ENCODE results near the gene DLG4. TPM values are rescaled to one million over a fixed set of nuclear protein-coding genes. Genes with fewer than 3 reads are reported as not detected.
"Not testable (repeated sequence)": the region's sequence is repeated elsewhere in the genome, so short reads cannot be mapped to it uniquely, and the experiment has no call there.

The DLG4 gene
- total RNA-seq, 1 donor from 2014 or later, result 16.0 TPM

DNA sequence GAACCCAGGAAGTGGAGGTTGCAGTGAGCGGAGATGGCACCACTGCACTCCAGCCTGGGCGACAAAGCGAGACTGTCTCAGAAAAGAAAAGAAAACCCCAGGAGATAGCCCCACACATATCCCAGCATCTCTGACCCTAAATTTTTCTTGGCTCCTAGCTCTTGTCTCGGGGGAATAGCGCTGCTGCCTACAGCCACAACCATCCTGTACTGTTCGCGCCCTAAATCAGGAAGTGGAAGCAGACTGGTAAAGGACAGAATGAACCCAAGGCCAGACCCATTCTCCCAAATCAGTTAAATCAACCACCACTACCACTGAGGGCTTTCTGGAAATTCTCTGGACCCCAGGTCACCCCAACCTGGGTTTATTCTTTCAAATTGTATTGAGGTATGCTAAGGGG lies 30.2 kb upstream of the DLG4 start:
- no peak for DNase-seq (ENCODE audit: low spot score)

DNA sequence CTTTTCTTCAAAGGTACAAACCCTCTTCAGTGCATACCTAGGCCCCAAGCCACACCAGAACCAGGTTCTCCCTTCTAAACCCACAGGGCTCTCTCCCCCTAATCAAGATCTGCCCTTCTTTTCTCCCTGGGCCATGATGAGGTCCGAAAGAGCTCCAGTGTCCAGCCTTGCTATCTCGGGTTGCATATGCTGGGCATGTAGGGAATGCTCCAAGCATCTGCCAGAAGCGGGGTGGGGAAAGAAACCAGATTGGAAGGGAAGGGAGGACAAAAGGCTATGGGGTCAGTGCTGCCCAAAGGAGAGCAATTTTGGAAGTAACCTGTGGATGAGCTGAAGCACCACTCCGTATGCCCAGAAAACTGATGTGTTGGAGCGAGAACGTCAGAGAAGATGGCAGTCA lies 29.6 kb upstream of the DLG4 start:
- DNase-seq (ENCODE audit: low spot score), result no peak

DNA sequence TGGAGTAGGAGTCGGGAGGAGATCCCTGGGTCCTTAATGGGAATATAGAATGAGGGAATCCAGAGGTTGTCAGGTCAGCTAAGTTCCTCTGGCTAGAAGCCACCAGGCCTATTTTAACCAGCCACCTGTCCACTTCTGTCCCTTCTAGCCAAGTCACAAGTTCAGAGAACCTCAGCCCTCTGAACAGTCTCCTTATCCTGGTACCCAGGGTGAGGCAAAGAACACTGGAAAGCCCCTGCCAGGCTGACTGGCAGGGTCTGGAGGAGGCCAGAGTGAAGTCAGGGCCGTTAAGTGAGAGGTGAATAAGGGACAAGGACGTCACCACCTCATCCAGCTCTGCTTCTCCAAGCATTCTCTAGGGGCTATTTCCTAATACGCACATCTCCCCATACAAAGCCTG lies 29.2 kb upstream of the DLG4 start:
- DNase-seq (ENCODE audit: low spot score), result no peak

DNA sequence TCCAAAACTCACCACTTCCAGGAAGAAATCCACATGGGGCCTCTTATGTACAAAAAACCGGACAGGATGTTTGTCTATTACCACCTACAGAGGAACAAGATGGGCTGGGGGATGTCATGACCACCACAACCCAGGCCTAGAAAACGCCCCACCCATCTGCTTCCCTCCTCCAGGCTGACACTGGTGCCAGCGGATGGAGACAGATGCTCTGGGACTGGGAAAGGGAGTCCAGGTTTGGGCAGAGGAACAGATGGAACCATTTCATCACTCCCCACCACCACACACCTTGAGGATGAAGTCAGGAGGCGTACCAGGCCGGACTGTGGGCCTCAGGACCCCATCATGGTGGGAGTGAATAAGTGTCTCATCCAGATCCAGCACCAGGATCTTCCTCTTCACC lies 27.1 kb upstream of the DLG4 start:
- no peak for DNase-seq (ENCODE audit: low spot score)

DNA sequence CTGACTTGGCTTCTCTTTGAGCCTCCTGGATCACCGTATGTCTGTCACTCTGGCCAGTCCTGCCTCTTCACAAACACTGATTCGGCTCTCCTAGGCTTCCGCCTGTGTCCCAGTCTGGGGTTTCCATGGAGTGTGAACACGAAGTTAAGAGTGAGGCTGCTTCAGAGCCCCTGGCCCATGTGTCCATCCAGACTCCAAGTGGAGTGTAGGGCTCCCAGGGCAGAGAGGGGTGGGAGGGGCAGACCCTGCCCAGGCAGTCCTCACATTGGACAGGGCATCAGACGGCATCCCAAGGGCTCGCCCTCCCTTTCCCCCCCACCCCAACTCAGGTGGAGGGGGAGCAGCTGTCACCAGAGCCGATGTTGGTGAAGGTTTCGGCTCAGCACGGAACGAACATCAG lies 24.2 kb upstream of the DLG4 start:
- not testable (repeated sequence) for DNase-seq (ENCODE audit: low spot score)

DNA sequence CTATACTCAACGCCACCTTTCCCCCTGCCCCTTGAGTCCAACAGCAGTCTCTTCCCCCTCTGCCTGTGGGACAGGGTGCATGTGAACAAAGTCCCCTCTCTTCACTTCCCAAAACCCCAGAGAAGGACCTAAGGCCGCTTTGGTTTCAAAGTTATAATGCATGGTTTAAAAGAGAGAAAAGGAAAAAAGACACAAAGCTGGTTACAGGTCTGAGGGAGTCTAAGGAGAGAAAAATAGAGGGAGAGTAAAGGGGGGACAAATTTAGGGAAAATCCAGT lies 23.8 kb upstream of the DLG4 start:
- DNase-seq (ENCODE audit: low spot score), result no peak

DNA sequence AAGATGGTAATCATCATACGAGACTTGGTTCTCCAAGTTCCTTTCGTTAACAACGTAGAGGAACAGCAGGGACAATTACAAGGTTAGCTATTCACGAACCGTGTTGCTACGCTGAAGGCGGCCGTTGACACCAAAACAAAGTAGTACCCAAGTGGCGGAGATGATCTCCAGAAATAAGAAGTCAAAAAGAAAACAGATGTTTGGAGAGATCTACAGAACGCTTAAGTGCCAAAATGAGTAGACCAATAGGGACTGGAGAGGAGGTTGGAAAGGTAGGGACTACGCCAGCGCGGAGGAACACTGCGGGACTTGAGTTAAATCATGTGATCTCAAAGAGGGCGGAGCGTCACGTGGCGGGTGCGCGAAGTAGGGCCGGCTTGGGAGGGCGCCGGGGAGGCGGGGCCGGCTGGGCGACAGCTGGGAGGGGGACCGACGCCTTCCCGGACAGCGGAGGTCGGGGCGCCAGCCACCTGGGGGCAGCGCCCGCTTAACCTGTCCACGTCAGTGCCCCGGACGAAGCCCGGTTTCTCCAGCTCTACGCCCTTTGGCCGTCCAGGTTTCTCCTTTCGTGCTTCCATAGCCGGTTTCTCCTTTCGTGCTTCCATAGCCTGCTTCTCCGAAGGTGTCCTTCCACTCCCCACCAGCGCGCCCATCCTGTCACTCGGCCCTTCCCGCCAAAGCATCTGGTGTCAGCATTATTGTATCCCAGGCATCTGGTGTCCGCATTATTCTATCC lies 23.2 kb upstream of the DLG4 start:
- peak; percentile 98 for DNase-seq (ENCODE audit: low spot score)

DNA sequence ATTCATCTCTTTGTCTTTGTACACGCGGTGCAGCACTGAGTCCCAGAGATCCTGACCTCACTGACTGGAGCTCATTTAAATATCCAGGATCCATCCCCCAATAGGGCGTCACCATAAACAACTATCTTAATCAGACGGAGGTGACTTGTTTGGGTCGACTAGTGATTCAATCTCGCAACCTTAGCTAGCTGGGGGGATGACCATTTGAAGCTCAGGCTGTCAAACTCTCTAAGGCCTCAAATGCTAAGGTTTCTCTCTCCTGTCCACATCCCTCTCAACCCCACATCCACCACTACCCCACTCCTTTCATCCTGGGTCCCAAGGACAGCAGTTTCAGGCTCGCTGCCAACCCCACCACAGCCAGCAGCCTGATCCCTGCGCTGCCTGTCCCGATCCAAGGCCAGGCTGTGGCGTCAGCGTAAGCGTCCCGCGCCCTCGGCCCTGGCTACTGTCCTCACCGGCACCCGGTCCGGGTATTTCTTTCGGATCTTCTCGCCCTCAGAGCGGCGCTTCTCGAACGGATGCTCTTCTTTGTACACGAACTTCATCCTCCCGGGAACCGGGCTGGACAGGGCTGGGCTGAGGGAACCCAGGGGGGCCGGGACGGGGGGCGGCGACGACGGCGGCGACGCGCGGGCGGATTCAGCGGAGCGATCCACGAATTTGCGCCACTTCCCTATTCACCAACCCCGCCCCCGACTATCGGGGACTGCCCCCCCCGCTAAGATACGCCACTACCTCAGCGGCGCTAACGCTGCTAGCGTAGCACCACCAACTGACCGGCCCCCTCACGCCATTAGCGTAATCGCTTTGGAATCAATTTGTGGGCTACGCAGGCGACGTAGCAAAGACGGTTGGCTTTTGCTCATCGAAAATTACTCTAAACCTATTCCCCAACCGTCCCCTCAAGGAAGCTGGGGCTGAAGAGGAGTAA lies 22.4 kb upstream of the DLG4 start, which contains the start of gene GABARAP:
GABARAP (minus strand) TSS at position 667 of the 934 bp plus-strand sequence; CDS start at position 548, 119 bp downstream.
- DNase-seq (ENCODE audit: low spot score), result peak; percentile 97

DNA sequence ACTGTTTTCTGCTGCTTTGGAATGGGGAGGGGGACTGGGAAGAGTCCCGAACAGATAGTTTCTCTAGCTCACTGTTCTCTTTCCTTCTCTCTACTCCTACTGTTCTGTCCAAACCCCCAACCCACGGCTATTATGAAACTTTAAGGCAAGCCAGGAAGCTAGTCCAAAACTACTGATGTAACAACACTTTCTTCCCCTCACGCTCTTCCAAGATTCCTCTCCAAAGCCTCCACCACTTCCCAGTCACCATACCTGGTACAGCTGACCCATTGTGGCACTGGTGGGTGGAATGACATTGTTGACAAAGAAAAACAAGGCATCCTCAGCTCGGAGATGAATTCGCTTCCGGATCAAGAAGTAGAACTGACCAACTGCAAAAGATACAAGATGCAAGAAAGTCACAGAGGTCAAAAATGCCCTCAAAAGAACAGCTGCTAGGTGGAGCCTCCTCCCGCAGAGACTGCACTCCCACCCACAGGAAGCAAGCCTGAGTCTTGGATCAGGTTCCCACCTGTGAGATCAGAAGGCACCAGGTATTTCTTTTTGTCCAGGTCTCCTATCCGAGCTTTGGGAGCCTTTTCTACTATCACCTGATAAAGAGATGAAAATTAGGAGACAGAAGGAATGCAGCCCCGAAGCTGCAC lies 21.6 kb upstream of the DLG4 start:
- no peak for DNase-seq (ENCODE audit: low spot score)

DNA sequence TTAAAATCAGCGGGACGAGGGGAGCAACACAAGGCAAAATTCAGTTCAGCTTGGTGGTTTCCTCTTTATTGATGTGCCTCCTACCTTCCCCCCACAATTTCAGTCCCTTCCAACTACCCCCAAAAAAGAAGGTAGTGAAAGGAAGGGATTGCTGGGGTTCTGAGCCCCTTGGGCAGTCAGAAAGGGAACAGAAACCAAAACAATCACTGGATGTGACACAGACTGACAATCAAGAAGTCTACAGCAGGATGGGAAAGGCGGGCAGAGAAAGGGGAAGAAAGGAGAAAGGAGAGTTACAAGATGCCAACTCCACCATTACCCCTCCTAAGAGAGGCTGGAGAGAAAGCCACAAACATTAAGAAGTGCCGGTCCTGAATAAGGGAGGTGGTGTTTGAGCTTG lies 20.7 kb upstream of the DLG4 start:
- no peak for DNase-seq (ENCODE audit: low spot score)

DNA sequence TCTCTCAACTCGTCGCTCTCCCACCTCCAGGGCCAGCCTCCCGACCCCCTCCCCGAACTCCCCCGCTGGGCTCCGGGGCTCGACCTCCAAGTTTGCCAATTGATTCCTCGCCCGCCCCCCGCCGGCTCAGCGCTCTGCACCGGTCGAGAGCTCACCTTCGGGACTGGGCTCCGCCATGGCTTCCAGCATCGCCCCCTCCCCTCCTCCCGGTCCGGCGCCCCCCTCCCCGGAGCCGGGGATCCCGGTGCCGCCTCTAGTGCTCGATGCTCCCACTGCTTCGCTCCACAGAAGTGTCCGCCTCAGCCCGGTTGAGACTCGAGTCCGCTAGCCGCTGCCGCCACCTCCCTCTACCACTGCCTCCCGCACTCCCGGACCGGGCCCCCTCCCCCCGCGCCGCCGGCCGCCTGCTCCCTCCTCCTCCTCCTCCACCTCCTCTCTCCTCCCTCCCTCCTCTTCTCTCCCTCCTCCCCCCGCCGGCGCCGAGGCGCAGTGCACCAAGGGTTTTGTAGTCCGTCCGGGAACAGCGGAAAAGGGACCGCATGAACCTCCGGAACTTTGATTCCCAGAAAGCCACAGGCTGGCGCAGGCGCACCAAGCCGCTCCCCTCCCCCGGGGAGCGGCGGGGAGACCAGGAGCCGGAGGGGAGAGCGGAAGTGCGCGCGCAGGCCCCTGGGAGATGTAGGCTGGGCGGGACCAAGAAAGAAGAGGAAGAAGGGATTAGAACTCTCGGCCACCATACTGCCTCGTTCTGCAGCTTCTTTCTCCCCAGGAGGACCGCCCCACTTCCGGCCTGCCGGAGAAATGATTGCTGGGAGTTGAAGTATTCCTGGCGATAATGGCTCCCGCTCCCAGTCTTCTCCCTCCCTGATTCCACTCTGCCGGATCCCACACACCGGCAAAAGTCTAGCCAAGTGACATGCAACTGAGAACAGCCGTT lies 19.7 kb upstream of the DLG4 start, which contains the start of gene PHF23:
PHF23 (minus strand) TSS at position 367 of the 937 bp plus-strand sequence; CDS start at position 189, 178 bp downstream.
- DNase-seq (ENCODE audit: low spot score), result peak; percentile 99

DNA sequence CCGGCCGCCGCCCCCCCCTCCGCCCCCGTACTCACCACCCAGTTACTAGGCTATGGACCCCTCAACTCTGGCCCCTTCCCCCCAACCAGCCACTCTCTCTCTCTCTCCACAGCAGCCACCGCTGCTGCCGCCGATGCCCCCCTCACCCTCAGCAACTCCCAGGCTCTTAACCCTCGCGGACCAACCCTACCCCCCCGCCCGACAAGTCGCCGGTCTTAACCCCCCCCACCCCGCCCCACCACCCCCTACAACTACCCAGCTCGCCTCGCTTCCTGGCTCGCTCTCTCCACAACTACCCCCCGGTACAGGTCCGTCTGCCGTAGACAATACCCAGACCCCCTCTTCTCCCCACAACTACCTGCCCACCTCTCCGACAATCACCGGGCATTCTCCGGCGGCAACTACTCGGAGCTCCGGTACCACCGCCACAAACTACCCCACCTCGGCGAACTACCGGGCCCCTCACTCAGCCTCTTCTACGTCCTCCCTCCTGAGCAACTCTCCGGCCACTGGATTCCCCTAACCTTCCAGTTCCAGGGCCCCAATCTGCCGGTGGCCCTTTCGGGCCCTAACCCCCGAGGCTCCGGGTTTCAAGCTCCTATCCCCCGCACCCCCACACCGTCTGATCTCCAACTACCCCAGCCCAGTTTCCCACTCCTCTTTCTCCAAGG lies 18.9 kb upstream of the DLG4 start:
- no peak for DNase-seq (ENCODE audit: low spot score)

DNA sequence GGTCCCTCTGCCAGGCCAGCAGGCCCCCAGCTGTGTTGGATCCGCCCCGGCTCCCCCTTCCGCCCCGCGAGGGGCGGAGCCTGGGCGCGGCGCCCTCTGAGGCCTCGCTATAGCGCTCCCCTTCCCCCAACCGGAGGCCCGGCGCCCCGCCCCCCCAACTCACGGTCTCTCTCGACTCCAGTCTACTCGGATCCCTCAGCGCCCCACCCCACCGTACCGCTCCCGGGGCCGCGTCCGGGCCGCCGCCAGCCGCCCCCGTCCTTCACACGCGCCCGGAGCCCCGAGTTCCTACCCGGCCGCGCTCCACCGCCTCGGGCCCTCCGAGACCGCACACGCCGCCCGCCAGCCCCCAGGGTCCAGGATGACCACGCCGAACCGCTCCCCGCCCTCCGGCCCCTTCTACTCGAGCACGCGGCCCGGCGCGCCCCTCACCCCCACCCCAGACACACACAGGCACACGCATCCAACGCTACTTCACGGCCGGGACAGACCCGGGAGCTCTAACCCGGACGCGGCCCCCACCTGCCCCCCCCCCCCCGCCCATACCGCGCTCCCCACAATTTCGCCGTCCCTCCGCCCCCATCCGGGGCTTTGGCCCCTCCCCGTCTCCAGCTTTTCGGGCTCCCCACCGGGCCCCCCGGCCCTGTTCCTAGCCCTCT lies 18.3 kb upstream of the DLG4 start:
- peak; percentile 96 for DNase-seq (ENCODE audit: low spot score)

DNA sequence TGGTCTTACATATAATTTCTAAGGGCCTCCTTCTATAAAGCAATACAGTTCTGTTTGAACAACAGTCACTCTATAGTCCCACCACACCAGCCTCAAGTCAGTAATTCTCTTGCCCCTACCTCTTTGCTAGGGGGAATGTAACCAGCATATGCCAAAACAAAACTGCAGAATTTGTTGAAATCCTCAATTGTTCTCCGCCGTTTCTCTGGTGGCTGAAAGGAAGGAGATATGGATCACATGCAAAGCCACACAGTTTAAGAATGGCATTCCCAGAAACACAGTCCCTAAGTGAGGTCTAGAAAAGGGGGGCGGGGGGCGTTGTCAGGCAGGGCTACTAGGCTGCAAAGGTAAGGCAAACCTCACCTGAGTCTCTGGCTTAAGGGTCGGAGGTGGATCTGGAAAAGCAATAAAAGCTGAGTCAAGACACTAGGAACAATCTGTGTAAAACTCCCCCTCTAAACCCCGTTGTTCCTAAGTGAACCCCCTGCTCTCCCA lies 17.7 kb upstream of the DLG4 start:
- no peak for DNase-seq (ENCODE audit: low spot score)

DNA sequence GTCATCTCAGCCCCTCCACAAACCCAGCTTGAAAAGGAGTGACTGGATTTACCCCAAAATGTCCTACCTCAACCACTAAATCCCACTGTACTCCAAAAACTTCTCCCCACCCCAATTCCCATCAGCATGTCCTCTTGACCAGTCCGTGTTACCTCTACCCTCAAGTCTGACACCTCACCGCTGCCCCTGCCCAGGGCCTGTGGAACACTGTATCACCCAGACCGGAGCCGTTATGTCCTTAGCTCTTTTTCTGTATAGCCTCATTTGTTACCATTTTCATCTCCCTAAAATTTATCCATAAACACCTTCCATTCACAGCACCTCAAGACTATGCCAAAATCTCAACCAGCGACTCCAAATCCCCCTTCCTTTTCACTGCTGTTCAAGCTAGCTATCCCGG lies 17.2 kb upstream of the DLG4 start:
- DNase-seq (ENCODE audit: low spot score), result no peak

DNA sequence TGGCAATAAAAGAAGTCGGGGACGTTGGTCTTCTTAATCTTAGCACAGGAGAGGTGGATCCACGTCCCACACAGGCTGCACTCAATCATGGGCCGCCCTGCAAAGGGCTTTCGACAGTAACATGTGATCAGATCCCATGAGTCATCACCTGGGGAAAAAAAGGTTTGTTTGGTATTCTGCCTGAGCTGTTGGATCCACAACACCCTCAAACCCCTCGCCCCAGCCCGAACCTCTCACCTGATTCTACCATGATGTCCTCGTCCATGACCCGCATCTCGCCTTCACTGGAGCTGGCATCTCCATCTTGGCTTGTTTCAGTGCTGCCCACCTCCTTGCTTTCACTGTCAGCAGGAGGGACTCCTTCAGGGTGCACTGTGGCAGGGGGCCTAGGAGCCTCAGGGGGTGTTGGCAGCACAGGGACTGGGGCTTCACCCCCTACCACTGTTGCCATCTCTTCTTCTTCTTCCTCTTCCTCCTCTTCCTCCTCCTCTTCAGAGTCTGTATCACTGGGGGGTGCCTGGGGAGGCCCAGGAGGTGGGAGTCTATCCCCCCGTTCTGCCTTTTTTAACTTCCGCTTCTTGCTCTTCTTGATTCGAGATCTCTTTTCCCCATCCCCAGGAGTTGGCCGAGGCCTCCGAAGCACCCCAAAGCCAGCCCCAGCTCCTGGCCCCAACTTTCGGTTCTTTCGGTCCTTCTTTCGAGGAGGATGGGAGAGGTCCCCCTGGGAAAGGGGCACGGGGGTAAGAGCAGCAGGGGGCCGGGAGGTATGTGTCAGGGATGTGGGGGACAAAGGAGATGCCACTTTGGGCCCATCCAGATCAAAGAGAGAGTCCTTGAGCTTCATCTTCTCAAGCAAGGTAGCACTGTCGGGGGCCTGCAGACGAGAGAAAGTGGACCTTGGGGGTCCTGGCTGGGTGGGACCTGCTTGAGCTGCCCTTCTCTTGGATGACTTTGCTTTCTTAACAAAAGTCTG lies 16.3 kb upstream of the DLG4 start:
- DNase-seq (ENCODE audit: low spot score), result no peak

DNA sequence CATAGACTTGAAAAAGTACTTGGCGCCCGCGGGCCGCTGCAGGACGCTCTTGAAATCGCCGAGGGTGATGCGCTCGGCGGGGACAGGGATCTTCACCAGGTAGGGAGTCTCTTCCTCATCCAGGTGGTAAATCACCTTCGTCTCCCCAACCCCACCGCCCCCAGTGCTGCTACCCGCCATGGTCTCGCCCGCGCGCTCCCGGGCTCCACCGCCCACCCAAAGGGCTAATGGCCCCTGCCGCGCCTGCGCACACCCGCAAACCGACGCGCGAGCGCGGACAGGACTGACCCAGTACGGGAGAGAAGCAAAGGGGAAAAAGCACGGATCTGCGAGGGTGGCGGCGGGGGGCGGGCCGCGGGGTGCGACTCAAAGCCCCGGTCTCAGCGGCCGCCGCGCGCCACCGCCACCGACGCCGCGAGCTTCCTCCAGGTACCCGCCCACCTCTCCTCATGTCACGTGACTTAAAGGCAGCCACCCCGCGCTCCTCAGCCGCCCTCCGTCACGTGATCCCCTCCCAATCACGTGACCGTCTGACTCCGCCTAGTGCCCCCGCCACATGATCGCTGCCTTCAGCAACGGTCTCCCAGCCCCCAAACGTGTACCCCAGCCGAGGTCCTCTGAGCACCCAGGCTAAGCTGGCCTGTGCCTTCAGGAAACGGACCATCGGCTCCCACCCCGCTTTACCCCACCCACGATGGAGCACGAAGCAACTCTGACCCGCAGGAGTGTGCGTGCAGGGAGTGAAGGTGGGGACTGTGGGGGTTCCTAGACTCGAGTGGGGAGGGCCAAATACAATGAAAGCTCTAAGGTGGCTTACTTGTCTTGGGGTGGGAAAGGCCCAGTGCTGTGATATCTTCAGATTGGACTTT lies 14.7 kb upstream of the DLG4 start, which contains the start of gene DVL2:
DVL2 (minus strand) TSS at position 435 of the 869 bp plus-strand sequence; CDS start at position 180, 255 bp downstream.
- DNase-seq (ENCODE audit: low spot score), result peak; percentile 98

All from mesenteric fat pad (tissue), 1 donor.